ENCODE data around the gene PTPRK.
A peak's percentile ranks its signal among the peaks of the same experiment; 100 is the strongest.
"Not testable (repeated sequence)": the region's sequence is repeated elsewhere in the genome, so short reads cannot be mapped to it uniquely, and the experiment has no call there.

PTPRK gene

DNA sequence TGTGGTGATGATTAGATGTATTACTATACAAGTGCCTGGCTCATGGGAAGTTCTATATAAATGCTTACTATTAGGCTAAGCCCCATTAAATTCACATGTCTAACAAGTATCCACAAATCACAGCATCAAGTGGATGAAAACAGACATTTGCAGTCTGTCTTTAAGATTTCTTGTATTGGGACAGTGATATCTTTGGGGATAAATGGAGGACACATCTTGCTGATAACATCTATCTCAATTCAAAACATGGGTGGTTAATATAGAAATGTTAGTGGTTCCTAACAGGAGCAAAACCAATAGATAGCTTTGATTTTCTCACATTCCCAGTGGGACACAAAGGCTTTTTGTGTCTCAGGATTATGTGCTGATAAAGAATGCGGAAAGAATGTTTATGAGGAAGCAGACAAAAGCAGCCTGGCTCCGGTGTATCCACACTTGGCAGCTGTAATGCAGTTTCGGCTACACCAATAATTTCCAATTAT, 29.3 kb downstream of the PTPRK start:
- no peak for TF ChIP-seq ZFX (IDR thresholded peaks at IDR 0.05)
- TF ChIP-seq, protein P1, sequence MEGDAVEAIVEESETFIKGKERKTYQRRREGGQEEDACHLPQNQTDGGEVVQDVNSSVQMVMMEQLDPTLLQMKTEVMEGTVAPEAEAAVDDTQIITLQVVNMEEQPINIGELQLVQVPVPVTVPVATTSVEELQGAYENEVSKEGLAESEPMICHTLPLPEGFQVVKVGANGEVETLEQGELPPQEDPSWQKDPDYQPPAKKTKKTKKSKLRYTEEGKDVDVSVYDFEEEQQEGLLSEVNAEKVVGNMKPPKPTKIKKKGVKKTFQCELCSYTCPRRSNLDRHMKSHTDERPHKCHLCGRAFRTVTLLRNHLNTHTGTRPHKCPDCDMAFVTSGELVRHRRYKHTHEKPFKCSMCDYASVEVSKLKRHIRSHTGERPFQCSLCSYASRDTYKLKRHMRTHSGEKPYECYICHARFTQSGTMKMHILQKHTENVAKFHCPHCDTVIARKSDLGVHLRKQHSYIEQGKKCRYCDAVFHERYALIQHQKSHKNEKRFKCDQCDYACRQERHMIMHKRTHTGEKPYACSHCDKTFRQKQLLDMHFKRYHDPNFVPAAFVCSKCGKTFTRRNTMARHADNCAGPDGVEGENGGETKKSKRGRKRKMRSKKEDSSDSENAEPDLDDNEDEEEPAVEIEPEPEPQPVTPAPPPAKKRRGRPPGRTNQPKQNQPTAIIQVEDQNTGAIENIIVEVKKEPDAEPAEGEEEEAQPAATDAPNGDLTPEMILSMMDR (conservative IDR thresholded peaks at IDR 0.05): no peak
- peak overlapping the region; percentile 56; the same call in 1 of the 2 replicates for H3K27ac ChIP-seq

DNA sequence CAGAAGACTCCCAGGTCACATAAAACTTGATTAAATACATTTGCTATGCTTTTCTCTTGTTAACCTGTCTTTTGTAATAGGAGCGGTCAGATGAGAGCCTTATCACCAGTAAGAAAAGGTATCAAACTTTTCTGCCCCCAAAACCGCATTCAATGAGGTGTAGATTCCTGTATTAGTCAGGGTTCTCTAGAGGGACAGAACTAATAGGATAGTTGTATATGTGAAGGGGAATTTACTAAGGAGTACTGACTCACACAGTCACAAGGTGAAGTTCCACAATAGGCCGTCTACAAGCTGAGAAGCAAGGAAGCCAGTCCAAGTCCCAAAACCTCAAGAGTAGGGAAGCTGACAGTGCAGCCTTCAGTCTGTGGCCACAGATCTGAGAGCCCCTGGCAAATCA, 32.7 kb downstream of the PTPRK start:
- H3K27ac ChIP-seq: no peak overlapping the region
- no peak for TF ChIP-seq ZFX (IDR thresholded peaks at IDR 0.05)
- TF ChIP-seq, protein P1 (conservative IDR thresholded peaks at IDR 0.05): no peak

DNA sequence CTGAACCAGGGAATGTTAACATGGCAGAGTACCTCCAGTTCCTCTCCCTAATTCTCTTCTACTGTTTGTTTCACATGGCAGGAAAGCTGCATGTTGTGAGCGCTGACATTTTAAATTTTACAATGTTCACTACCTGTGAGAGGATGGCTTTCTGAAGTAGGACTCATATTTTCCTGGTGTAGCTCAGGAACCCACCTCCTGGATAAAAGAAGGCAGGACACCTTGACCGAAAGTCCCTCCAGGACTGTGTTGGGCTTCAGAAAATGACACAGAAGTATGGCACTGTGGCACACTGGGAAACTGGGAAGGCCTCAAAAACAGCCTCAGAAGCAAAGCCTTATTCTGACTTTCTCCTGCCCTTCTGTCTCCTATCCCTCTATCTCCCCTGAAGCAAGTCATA, 33.3 kb downstream of the PTPRK start:
- TF ChIP-seq ZFX (IDR thresholded peaks at IDR 0.05): no peak
- TF ChIP-seq, protein P1 (conservative IDR thresholded peaks at IDR 0.05): peak; percentile 39
- H3K27ac ChIP-seq: no peak overlapping the region

DNA sequence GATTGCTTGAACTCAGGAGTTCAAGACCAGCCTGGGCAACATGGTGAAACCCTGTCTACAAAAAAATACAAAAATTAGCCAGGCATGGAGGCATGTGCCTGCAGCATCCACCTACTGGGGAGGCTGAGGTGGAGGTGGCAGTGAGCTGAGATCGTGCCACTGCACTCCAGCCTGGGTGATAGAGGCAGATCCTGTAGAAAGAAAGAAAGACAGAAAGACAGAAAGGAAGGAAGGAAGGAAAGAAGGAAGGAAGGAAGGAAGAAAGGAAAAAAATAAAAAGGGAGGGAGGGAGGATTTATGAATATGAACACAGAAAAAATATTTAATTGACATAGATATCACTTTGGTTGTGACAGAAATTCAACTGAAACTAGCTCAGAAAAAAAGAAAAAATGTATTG, 33.8 kb downstream of the PTPRK start:
- H3K27ac ChIP-seq: not testable (repeated sequence)

DNA sequence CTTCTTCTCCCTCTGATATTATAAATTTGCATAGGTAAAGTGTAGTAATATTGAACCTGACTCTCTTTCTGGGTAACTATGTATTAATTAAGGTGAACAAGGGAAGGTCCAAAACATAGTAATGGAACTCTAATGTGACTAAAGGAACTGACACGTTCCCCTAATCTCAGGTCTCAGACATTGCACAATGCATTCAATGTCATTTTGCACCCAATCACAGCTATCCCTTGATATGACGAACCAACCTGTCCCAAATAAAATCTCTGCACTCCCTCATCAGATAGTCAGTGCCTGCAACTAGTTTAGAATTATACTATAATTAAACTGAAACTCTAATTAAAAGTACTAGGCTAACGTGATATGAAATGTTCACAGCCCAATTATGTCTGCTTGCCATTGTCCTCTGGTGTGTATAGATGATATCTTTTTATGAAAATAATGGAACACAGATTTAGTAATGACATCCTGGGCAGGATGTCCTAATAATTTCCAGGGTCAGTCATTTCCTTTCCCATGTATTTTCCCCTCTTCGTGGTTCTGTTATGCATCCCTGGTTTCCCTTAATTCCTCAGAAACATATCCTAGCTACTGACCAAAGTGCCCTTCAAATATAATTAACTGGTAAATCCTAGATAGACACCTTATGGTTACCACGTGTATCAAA, 36.8 kb downstream of the PTPRK start:
- no peak overlapping the region for H3K27ac ChIP-seq
- no peak for TF ChIP-seq ZFX (IDR thresholded peaks at IDR 0.05)
- TF ChIP-seq, protein P1 (conservative IDR thresholded peaks at IDR 0.05): no peak

DNA sequence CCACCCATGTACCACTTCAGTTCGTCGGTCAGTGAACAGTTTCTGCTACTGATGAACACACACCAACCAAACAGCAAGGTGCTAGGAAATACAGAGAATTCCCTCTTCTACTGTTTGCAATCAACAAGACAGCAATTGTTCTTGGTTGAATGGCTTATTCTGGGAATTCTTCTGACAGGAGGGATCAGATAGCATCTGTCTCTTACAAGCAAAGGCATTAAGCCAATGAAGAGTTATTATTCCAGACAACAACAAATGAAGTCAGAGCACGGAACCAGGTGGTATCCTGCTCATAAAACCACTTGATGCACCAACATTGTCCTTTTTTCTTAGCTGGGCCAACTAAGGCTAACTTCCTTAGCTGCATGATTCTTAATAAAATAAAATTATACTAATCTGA, 37.8 kb downstream of the PTPRK start:
- no peak overlapping the region for H3K27ac ChIP-seq
- TF ChIP-seq, protein P1 (conservative IDR thresholded peaks at IDR 0.05): no peak
- no peak for TF ChIP-seq ZFX (IDR thresholded peaks at IDR 0.05)

DNA sequence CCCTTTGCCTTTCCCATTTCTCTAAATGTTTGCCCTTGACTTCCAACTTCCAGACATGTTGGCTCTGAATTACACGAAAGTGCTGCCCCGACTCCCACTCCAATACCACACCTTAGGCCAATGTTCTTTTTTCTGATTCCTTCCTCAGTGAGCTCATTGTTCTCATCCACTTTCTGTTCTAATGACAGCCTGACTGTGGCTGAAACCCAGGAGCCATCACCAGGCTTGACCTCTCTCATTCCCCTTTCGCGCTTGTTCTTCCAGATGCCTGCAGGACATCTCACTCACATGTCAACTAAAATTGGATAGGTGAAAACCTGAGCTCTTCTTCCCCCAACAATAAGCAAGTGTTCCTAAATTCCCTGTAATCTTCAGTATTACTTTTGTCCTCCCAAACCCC, 40.4 kb downstream of the PTPRK start:
- TF ChIP-seq ZFX (IDR thresholded peaks at IDR 0.05): no peak
- TF ChIP-seq, protein P1 (conservative IDR thresholded peaks at IDR 0.05): no peak
- no peak overlapping the region for H3K27ac ChIP-seq

DNA sequence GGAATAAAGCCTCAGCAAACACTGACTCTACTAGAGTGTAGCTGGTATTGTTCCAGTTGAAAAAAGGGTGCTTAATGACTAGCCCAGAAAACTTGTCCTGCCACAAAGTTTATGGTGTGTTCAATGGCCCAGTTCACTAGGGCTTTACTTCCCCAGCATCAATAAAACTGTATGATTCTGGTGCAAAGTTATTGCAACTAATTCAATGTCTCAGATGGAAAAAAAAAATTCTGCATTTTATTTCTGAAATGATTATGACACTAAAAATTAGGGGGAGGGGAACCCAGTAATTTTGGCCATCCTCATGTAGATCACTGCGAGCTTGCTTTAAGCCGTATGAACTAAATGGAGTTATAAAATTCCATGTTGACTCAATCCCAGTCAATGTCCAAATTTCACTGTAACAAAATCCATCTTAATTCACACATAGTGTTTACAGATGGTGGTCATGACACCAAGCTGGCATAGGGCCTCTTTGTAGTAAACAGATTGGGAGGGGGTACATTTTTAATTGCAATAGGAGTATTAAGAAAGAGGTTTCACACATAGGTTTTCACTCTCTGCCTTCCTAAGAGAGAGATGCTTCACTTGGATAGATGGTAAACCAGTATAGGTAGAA, 41.2 kb downstream of the PTPRK start:
- TF ChIP-seq, protein P1 (conservative IDR thresholded peaks at IDR 0.05): no peak
- no peak for TF ChIP-seq ZFX (IDR thresholded peaks at IDR 0.05)

More for the DNA sequence above, 41.2 kb downstream of the PTPRK start:
- H3K27ac ChIP-seq: no peak overlapping the region
